ENCODE results near the gene SPHK2. TPM values are rescaled to one million over a fixed set of nuclear protein-coding genes. Genes with fewer than 3 reads are reported as not detected.
"Not testable (repeated sequence)": the region's sequence is repeated elsewhere in the genome, so short reads cannot be mapped to it uniquely, and the experiment has no call there.

The SPHK2 gene
- total RNA-seq, 1 experiment from 2014 or later, result 4.7 TPM

- peak; percentile 100 for DNase-seq (ENCODE audit: low read depth)
Measured at GRCh38 chr19:48637449-48637947, 18.2 kb downstream of the SPHK2 start.

- peak; percentile 94 for DNase-seq (ENCODE audit: low read depth)
Measured at GRCh38 chr19:48637948-48638830, 18.9 kb downstream of the SPHK2 start.

GRCh38 chr19:48638831-48639381 is 19.6 kb downstream of the SPHK2 start:
- DNase-seq (ENCODE audit: low read depth), result no peak

GRCh38 chr19:48639483-48640375 is 20.4 kb downstream of the SPHK2 start:
- DNase-seq (ENCODE audit: low read depth), result no peak

GRCh38 chr19:48641850-48642249 is 22.5 kb downstream of the SPHK2 start:
- no peak for DNase-seq (ENCODE audit: low read depth)

- DNase-seq (ENCODE audit: low read depth), result no peak
Measured at GRCh38 chr19:48642862-48643261, 23.6 kb downstream of the SPHK2 start.

- no peak for DNase-seq (ENCODE audit: low read depth)
Measured at GRCh38 chr19:48644355-48644754, 25.0 kb downstream of the SPHK2 start.

- peak; percentile 74 for DNase-seq (ENCODE audit: low read depth)
Measured at GRCh38 chr19:48644839-48645619, 25.7 kb downstream of the SPHK2 start.

- no peak for DNase-seq (ENCODE audit: low read depth)
Measured at GRCh38 chr19:48645620-48646000, 26.3 kb downstream of the SPHK2 start.

GRCh38 chr19:48646001-48646721 is 26.9 kb downstream of the SPHK2 start, which contains the start of gene CA11:
TSS of gene CA11 (minus strand) at chr19:48646187. CDS start at chr19:48645632, 555 bp downstream.
- no peak for DNase-seq (ENCODE audit: low read depth)

- DNase-seq (ENCODE audit: low read depth), result peak; percentile 78
Measured at GRCh38 chr19:48646722-48647216, 27.5 kb downstream of the SPHK2 start.

GRCh38 chr19:48648134-48648533 is 28.8 kb downstream of the SPHK2 start:
- no peak for DNase-seq (ENCODE audit: low read depth)

GRCh38 chr19:48650974-48651682 is 31.8 kb downstream of the SPHK2 start:
- no peak for DNase-seq (ENCODE audit: low read depth)

- DNase-seq (ENCODE audit: low read depth), result no peak
Measured at GRCh38 chr19:48651683-48652048, 32.4 kb downstream of the SPHK2 start.

GRCh38 chr19:48654299-48655059 is 35.2 kb downstream of the SPHK2 start:
- DNase-seq (ENCODE audit: low read depth), result peak; percentile 76

- peak; percentile 79 for DNase-seq (ENCODE audit: low read depth)
Measured at GRCh38 chr19:48656840-48657474, 37.7 kb downstream of the SPHK2 start.

GRCh38 chr19:48657828-48658227 is 38.5 kb downstream of the SPHK2 start:
- not testable (repeated sequence) for DNase-seq (ENCODE audit: low read depth)

- DNase-seq (ENCODE audit: low read depth), result no peak
Measured at GRCh38 chr19:48658483-48658882, 39.2 kb downstream of the SPHK2 start.
